AG09309 (cell line): ENCODE results near the gene NR1H3.

Source experiments
- DNase-seq: peaks from one replicate; pipeline ENCODE4 v3.0.0-alpha.2; 2010; ENCODE audit warnings: low read depth
- H3K4me3 ChIP-seq: 2 replicates; pipeline ENCODE4 v1.5.1; 2011; ENCODE audit warnings: mild to moderate bottlenecking, low read depth, low read length, moderate library complexity; ENCODE audit not compliant: control insufficient read depth
- TF ChIP-seq, protein P1 (sequence below): IDR thresholded peaks from 2 replicates; pipeline ENCODE4 v1.5.1; 2011; ENCODE audit warnings: mild to moderate bottlenecking, low read depth, low read length, inconsistent platforms; ENCODE audit not compliant: insufficient read depth, control insufficient read depth; ENCODE audit errors: missing control alignments

Gene NR1H3

DNA sequence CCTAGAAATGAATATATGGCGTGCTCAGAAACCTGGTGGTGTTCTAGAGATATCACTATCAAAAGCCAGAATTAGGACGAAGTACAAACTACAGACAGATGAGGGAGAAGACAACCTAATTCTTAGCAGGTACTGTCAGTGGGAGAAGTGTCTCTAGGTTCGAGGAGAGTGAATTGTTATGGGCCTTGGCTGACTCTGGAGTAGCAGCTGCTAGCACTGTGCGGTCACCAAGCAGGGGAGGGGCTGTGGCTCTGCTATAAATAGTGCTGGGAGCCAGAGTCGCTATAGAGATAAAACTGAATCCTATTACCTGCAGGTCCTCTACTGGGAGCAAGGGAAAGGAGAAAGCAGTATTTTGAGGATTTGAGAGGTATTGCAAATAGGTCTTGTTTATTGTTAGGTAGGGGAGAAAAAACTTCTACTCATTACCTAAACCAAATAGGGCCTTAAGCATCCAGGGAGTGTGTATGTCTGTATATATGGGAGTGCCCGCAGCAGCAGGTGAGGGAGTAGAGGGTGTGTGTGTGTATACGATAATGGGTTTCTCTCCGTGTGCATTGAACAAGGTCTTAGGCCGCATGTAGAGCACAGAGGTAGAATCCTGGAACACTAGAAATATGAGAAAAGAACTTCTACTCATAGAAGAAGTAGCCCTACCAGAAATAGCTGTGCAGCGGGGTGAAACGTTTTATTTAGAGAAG, 14.3 kb downstream of the NR1H3 start:
- no peak for DNase-seq
- H3K4me3 ChIP-seq, result no peak overlapping the region
- TF ChIP-seq, protein P1, sequence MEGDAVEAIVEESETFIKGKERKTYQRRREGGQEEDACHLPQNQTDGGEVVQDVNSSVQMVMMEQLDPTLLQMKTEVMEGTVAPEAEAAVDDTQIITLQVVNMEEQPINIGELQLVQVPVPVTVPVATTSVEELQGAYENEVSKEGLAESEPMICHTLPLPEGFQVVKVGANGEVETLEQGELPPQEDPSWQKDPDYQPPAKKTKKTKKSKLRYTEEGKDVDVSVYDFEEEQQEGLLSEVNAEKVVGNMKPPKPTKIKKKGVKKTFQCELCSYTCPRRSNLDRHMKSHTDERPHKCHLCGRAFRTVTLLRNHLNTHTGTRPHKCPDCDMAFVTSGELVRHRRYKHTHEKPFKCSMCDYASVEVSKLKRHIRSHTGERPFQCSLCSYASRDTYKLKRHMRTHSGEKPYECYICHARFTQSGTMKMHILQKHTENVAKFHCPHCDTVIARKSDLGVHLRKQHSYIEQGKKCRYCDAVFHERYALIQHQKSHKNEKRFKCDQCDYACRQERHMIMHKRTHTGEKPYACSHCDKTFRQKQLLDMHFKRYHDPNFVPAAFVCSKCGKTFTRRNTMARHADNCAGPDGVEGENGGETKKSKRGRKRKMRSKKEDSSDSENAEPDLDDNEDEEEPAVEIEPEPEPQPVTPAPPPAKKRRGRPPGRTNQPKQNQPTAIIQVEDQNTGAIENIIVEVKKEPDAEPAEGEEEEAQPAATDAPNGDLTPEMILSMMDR, result no peak

DNA sequence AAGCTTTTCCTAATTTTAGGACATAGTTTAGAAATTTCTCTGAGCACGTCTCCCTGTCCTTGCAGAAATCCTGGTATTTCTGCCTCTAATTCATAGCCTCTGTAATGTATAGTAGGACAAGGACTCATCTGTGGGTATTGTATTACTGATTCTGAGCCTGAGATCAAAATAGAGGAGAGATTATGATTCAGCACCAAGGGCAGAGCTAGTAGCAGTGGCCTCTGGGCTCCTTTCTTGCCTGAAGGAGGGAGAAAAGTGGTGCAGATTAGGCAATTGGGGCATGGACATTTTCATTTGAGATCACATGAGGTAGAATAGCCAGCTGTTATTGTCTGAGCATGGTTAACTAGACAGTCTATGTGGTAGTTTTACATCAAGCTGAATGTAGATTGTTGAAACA, 14.9 kb downstream of the NR1H3 start:
- no peak for DNase-seq
- no peak overlapping the region for H3K4me3 ChIP-seq
- TF ChIP-seq, protein P1, result no peak

DNA sequence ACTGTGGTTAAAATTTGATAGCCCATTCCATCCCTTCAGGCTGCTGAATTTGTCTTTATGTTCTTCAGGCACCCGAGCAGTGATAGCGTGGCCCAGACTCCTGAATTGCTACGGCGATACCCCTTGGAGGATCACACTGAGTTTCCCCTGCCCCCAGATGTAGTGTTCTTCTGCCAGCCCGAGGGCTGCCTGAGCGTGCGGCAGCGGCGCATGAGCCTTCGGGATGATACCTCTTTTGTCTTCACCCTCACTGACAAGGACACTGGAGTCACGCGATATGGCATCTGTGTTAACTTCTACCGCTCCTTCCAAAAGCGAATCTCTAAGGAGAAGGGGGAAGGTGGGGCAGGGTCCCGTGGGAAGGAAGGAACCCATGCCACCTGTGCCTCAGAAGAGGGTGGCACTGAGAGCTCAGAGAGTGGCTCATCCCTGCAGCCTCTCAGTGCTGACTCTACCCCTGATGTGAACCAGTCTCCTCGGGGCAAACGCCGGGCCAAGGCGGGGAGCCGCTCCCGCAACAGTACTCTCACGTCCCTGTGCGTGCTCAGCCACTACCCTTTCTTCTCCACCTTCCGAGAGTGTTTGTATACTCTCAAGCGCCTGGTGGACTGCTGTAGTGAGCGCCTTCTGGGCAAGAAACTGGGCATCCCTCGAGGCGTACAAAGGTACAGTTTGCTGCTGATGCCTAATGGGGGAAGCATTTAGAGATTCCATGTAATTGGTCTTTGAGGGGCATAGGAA, 16.9 kb downstream of the NR1H3 start:
- TF ChIP-seq, protein P1, result no peak
- no peak for DNase-seq
- no peak overlapping the region for H3K4me3 ChIP-seq

DNA sequence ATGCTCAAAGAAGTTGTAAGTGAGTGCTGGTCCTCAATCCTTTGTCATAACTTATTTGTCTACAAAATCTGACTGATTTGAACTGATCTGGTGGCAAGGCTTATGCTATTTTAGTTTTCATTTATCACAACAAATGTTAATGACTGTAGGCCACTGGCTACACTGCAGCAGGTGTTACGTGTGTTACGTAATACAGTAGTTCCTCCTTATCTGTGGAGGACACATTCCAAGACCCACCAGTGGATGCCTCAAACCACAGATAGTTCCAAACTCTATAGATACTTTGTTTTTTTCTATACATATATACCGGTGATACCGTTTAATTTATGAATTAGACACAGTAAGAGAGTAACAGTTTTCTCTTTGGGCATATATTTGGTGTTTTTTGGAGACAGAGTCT, 19.1 kb downstream of the NR1H3 start:
- DNase-seq, result no peak
- TF ChIP-seq, protein P1, result no peak
- H3K4me3 ChIP-seq, result no peak overlapping the region

DNA sequence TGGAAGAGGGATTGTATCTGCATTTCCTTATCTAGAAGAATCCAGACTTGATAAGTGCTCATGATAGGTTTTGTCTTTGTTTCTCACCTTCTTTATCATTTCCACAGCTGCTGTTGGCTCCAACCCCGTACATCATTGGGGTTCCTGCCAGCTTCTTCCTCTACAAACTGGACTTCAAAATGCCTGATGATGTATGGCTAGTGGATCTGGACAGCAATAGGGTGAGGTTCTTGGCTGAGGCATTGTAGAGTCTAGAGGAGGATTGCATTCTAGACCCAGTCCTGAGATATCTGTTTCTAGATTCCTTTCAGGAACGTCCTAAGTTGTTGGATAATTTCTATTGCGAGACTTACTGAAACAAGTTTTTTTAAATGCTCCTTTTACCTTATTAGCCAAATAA, 20.3 kb downstream of the NR1H3 start:
- no peak overlapping the region for H3K4me3 ChIP-seq
- TF ChIP-seq, protein P1, result no peak
- no peak for DNase-seq

DNA sequence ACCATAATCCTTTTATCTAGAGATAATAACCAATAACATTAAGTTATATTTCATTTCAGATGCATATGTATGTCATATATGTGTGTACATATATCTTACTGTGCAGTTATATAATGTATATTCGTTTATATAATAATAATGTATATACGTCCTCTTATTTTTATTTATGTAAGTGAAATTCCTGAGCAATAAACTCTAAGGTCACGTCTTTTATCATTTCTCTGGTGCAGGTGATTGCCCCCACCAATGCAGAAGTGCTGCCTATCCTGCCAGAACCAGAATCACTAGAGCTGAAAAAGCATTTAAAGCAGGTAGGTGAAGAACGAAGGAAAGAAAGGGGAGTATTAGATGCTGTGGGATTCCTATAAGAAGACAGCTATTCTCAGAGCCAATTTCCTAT, 21.0 kb downstream of the NR1H3 start:
- no peak overlapping the region for H3K4me3 ChIP-seq
- no peak for DNase-seq
- TF ChIP-seq, protein P1, result no peak
